Glutamatergic neuron (in vitro differentiated cells): ENCODE data around the gene GNG4. TPM values are rescaled to one million over a fixed set of nuclear protein-coding genes. Genes with fewer than 3 reads are reported as not detected.
A peak's percentile ranks its signal among the peaks of the same experiment; 100 is the strongest.
"Not testable (repeated sequence)": the region's sequence is repeated elsewhere in the genome, so short reads cannot be mapped to it uniquely, and the experiment has no call there.

Source experiments
- DNase-seq: peaks from one replicate; pipeline ENCODE4 v3.0.0; 2022
- H3K27ac Mint-ChIP-seq: one replicate; pipeline ENCODE4 v1.8.0; 2020; ENCODE audit warnings: mild to moderate bottlenecking, mixed read lengths, inconsistent platforms; ENCODE audit not compliant: unreplicated experiment
- H3K27me3 Mint-ChIP-seq: one replicate; pipeline ENCODE4 v1.8.0; 2020; ENCODE audit warnings: mild to moderate bottlenecking, moderate library complexity, mixed read lengths, inconsistent platforms; ENCODE audit not compliant: unreplicated experiment
- H3K36me3 Mint-ChIP-seq: one replicate; pipeline ENCODE4 v1.8.0; 2020; ENCODE audit warnings: mild to moderate bottlenecking, mixed read lengths, inconsistent platforms; ENCODE audit not compliant: unreplicated experiment
- H3K4me1 Mint-ChIP-seq: one replicate; pipeline ENCODE4 v1.8.0; 2020; ENCODE audit warnings: mild to moderate bottlenecking, low read depth, mixed read lengths, inconsistent platforms; ENCODE audit not compliant: unreplicated experiment
- H3K4me3 Mint-ChIP-seq: one replicate; pipeline ENCODE4 v1.8.0; 2020; ENCODE audit warnings: mild to moderate bottlenecking, mixed read lengths, inconsistent platforms; ENCODE audit not compliant: unreplicated experiment
- H3K9me3 Mint-ChIP-seq: one replicate; pipeline ENCODE4 v1.8.0; 2020; ENCODE audit warnings: mild to moderate bottlenecking, moderate library complexity, mixed read lengths, inconsistent platforms; ENCODE audit not compliant: unreplicated experiment
- total RNA-seq: library from RNA; stranded (reverse); fragmentation: NEBNext Ultra II Directional; extraction: Animal tissue kit (Norgen Biotek cat#: 25700); gene quantifications from one replicate; pipeline ENCODE4 v1.2.1, GENCODE V29; 2021; ENCODE audit not compliant: unreplicated experiment
- TF ChIP-seq, protein P1 (sequence below): fragments of 200-600 bp; sonication (generic); IDR thresholded peaks from one replicate; pipeline ENCODE4 v1.5.0; 2021; ENCODE audit not compliant: partially characterized antibody, unreplicated experiment

GNG4 gene
- total RNA-seq, 1 donor from 2014 or later: 124 TPM

DNA sequence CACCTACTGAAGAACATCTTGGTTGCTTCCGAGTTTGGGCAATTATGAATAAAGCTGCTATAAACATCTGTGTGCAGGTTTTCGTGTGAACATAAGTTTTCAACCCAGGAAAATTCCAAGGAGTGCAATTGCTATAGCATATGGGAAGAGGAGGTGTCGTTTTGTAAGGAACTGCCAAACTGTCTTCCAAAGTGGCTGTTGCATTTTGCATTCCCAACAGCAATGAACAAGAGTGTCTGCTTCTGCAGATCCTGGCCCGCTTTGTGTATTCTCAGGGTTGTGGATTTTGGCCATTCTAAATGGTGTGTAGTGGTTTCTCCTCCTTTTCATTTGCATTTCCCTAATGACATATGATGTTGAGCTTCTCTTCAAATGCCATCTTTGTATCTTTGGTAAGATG, 23.8 kb downstream of the GNG4 start:
- Mint-ChIP-seq H3K4me3 (no peak overlapping the region), H3K27ac (no peak overlapping the region), H3K4me1 (peaks cover 13% of the 10 kb centered on the region), H3K9me3 (no peaks in the 10 kb centered on the region), H3K36me3 (no peaks in the 10 kb centered on the region), H3K27me3 (no peaks in the 10 kb centered on the region)
- no peak for DNase-seq
- TF ChIP-seq, protein P1, sequence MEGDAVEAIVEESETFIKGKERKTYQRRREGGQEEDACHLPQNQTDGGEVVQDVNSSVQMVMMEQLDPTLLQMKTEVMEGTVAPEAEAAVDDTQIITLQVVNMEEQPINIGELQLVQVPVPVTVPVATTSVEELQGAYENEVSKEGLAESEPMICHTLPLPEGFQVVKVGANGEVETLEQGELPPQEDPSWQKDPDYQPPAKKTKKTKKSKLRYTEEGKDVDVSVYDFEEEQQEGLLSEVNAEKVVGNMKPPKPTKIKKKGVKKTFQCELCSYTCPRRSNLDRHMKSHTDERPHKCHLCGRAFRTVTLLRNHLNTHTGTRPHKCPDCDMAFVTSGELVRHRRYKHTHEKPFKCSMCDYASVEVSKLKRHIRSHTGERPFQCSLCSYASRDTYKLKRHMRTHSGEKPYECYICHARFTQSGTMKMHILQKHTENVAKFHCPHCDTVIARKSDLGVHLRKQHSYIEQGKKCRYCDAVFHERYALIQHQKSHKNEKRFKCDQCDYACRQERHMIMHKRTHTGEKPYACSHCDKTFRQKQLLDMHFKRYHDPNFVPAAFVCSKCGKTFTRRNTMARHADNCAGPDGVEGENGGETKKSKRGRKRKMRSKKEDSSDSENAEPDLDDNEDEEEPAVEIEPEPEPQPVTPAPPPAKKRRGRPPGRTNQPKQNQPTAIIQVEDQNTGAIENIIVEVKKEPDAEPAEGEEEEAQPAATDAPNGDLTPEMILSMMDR: no peak

DNA sequence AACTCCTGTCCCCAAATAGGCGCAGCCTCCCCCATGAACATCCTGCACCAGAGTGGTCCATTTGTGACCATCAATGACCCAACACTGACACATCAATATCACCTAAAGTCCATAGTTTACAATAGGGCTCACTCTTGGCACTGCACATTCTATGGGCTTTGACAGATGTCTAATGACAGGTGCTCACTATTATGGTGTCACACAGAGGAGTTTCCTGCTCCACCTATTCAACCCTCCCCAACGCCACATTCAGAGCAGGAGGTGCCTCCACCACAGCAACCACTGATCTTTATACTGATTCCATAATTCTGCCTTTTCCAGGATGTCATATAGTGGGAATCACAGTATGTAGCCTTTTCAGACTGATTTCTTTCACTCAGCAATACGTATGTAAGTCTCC, 24.2 kb downstream of the GNG4 start:
- Mint-ChIP-seq H3K4me1 (peaks cover 13% of the 10 kb centered on the region), H3K36me3 (no peaks in the 10 kb centered on the region), H3K4me3 (no peak overlapping the region), H3K9me3 (no peaks in the 10 kb centered on the region), H3K27me3 (no peaks in the 10 kb centered on the region), H3K27ac (no peak overlapping the region)
- no peak for DNase-seq
- TF ChIP-seq, protein P1: no peak

DNA sequence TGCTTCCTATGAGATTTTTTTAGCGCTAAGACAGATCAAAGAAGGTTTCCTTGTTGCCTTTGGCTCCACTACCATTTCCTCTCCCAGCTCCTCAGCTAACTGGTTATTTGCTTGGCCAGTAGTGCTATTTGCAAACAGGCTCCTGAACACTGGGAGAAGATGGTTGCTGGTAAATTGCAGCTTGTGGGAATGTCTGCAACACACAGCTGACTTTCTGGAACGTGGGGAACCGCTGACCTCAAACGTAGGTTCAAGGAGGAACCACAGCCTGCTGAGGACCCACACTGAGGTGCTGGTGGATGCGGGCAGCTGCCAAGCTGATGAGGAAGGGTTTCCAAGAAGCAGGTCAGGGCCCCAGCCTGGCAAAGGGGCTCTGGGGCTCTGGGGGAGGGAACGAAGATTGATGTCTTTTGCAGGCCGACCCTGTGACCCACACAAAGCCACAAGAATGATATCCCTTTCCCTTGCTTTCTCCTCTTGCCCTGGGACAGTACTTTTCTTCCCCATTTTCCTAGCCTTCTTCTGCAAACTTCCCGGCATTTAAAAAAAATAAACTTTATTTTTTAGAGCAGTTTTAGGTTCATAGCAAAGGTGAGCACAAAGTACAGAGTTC, 24.8 kb downstream of the GNG4 start:
- Mint-ChIP-seq H3K4me1 (peaks cover 13% of the 10 kb centered on the region), H3K4me3 (no peak overlapping the region), H3K36me3 (no peaks in the 10 kb centered on the region), H3K27ac (no peak overlapping the region), H3K9me3 (no peaks in the 10 kb centered on the region), H3K27me3 (no peaks in the 10 kb centered on the region)
- no peak for DNase-seq
- TF ChIP-seq, protein P1: no peak

DNA sequence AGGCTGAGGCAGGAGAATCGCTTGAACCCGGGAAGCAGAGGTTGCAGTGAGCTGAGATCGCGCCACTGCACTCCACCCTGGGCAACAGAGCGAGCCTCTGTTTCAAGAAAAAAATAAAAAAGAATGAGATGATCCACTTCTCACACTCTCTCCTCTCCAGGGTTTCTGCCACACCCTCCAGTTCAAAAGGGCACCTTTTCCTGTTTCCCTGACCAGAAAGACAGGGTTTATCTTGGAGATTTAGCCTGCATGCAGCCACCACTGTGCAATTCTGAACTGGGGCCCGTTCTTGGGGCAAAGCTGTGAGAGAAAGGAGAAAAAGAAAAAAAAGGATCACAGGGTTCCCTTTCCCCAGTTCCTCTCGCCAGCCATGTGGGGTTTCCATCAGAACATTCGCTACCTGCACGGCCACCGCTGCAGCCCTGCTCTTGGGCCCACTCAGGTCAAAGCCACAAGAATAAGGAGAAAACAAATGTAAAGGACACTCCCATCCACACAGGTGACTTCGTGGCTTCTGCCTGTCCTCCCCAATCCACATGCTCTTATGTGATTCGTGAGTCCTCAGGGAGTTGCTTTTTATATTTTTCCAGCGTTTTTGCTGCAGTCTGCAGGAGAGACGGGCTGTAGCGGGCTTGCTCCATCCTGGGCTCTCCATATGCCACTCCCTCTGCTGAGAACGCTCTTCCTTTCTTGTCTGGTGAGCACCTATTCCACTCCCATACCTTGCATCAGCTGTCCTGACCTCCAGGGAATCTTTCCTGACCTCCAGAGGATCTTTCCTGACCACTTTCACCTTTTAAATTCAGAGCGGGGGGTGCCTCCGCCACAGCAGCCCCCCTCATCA, 26.4 kb downstream of the GNG4 start:
- H3K9me3 Mint-ChIP-seq: no peaks in the 10 kb centered on the region
- H3K4me3 Mint-ChIP-seq: peak overlapping the region; percentile 43
- no peaks in the 10 kb centered on the region for H3K36me3 Mint-ChIP-seq
- H3K27me3 Mint-ChIP-seq: no peaks in the 10 kb centered on the region
- TF ChIP-seq, protein P1: no peak
- DNase-seq: no peak
- H3K27ac Mint-ChIP-seq: peak overlapping the region; percentile 50
- H3K4me1 Mint-ChIP-seq: peaks cover 13% of the 10 kb centered on the region

DNA sequence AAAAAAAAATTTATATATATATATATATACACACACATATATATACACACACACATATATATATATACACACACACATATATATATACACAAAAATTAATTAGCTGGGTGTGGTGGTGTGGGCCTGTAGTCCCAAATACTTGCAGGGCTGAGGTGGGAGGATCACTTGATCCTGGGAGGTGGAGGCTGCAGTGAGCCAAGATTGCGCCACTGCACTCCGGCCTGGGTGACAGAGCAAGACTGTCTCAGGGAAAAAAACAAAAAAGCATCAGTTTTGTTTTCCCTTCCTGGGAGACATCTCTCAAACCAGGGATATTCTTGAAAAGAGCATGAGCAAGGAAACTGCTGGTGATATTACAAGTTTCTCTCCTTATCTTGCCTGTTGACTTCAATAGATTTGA, 30.4 kb downstream of the GNG4 start:
- not testable (repeated sequence) for H3K36me3 Mint-ChIP-seq, H3K4me3 Mint-ChIP-seq, H3K27ac Mint-ChIP-seq, DNase-seq, H3K9me3 Mint-ChIP-seq, H3K27me3 Mint-ChIP-seq
- H3K4me1 Mint-ChIP-seq: peaks cover 14% of the 10 kb centered on the region
